DOHH2 (cell line): ENCODE measurements around the gene TNFRSF6B.

Experiments used
- H3F3A ChIP-seq: fragments of 200-600 bp; sonication (generic), shearing (Covaris generic); 2 replicates; pipeline ENCODE4 v1.6.0; 2016; ENCODE audit warnings: antibody characterized with exemption, mild to moderate bottlenecking; ENCODE audit not compliant: control insufficient read depth, insufficient read depth
- H3K27ac ChIP-seq: fragments of 200-600 bp; sonication (generic); 2 replicates; pipeline ENCODE4 v1.5.1; 2014; ENCODE audit warnings: low read depth, mild to moderate bottlenecking, low read length, moderate library complexity
- H3K27me3 ChIP-seq: fragments of 200-600 bp; sonication (generic); 2 replicates; pipeline ENCODE4 v1.6.1; 2014; ENCODE audit warnings: mild to moderate bottlenecking, low read length, mixed read lengths; ENCODE audit not compliant: control insufficient read depth
- H3K36me3 ChIP-seq: fragments of 200-600 bp; sonication (generic); 2 replicates; pipeline ENCODE4 v1.6.1; 2014; ENCODE audit warnings: mild to moderate bottlenecking, low read length, moderate library complexity, mixed read lengths; ENCODE audit not compliant: control insufficient read depth
- H3K4me1 ChIP-seq: fragments of 200-600 bp; sonication (generic); 2 replicates; pipeline ENCODE4 v1.6.1; 2014; ENCODE audit warnings: mild to moderate bottlenecking, low read length, mixed read lengths; ENCODE audit not compliant: control insufficient read depth
- H3K4me2 ChIP-seq: fragments of 200-600 bp; sonication (generic); 2 replicates; pipeline ENCODE4 v1.6.0; 2014; ENCODE audit warnings: mild to moderate bottlenecking, low read length, moderate library complexity
- H3K4me3 ChIP-seq: fragments of 200-600 bp; sonication (generic); 2 replicates; pipeline ENCODE4 v1.5.1; 2014; ENCODE audit warnings: mild to moderate bottlenecking, low read length, mixed read lengths
- H3K79me2 ChIP-seq: fragments of 200-600 bp; sonication (generic); 2 replicates; pipeline ENCODE4 v1.6.1; 2014; ENCODE audit warnings: mild to moderate bottlenecking, low read length, mixed read lengths; ENCODE audit not compliant: control insufficient read depth
- H3K9me2 ChIP-seq: fragments of 200-600 bp; sonication (generic); replicated peaks from 2 replicates; pipeline ENCODE4 v1.6.1; 2014; ENCODE audit warnings: mild to moderate bottlenecking, low read length, mixed read lengths; ENCODE audit not compliant: control insufficient read depth
- H3K9me3 ChIP-seq: fragments of 200-600 bp; sonication (generic); 2 replicates; pipeline ENCODE4 v1.6.1; 2014; ENCODE audit warnings: antibody characterized with exemption, low read length, mixed read lengths; ENCODE audit not compliant: control insufficient read depth, insufficient read depth
- H4K20me1 ChIP-seq: fragments of 200-600 bp; sonication (generic); 2 replicates; pipeline ENCODE4 v1.6.0; 2014; ENCODE audit warnings: low read depth, mild to moderate bottlenecking, antibody characterized with exemption, low read length, moderate library complexity; ENCODE audit not compliant: control insufficient read depth, insufficient read depth
- EZH2phosphoT487 ChIP-seq: fragments of 200-600 bp; sonication (generic); IDR thresholded peaks from 2 replicates; pipeline ENCODE4 v1.6.1; 2017; ENCODE audit warnings: borderline replicate concordance, mild to moderate bottlenecking, antibody characterized with exemption, low read length, moderate library complexity, mixed read lengths
- TF ChIP-seq, protein P1 (sequence below): fragments of 200-600 bp; sonication (generic); IDR thresholded peaks from one replicate; pipeline ENCODE4 v1.5.1; 2014; ENCODE audit warnings: antibody characterized with exemption, mild to moderate bottlenecking, low read depth, low read length; ENCODE audit not compliant: poor library complexity, severe bottlenecking

The TNFRSF6B gene

DNA sequence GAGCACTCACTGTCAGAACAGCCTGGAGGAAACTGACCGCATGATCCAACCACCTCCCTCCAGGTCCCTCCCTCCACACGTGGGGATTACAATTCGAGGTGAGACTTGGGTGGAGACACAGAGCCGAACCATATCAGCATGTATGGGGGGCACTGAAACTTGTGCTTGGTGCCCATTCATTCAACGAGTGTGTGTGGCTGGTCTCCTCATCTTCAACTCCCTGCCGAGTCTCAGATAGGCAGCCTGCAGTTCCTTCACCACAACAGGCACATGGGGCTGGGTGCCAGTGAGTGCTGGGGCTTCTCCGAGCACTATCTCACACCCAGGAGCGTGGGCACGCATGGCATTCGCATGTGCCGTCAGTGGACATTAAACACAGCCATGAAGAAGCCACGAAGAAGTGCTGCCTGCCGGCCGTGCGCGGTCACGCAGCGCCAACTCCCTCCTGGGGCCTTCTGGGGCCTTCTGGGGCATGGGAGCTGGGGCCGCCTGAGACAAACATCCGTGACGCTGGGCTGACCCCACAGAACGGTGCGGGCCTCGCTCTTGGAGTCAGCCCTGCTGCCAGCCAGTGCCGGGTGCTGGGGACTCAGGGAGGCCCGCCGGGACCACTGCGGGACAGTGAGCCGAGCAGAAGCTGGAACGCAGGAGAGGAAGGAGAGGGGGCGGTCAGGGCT is 39.1 kb upstream of the TNFRSF6B start:
- peaks cover 4% of the 10 kb centered on the region for H3K27me3 ChIP-seq
- no peaks in the 10 kb centered on the region for H3F3A ChIP-seq
- H4K20me1 ChIP-seq: peaks cover 8% of the 10 kb centered on the region; the same call in 1 of the 2 replicates
- peaks cover 23% of the 10 kb centered on the region for H3K79me2 ChIP-seq
- no peak for TF ChIP-seq EZH2phosphoT487
- TF ChIP-seq, protein P1, sequence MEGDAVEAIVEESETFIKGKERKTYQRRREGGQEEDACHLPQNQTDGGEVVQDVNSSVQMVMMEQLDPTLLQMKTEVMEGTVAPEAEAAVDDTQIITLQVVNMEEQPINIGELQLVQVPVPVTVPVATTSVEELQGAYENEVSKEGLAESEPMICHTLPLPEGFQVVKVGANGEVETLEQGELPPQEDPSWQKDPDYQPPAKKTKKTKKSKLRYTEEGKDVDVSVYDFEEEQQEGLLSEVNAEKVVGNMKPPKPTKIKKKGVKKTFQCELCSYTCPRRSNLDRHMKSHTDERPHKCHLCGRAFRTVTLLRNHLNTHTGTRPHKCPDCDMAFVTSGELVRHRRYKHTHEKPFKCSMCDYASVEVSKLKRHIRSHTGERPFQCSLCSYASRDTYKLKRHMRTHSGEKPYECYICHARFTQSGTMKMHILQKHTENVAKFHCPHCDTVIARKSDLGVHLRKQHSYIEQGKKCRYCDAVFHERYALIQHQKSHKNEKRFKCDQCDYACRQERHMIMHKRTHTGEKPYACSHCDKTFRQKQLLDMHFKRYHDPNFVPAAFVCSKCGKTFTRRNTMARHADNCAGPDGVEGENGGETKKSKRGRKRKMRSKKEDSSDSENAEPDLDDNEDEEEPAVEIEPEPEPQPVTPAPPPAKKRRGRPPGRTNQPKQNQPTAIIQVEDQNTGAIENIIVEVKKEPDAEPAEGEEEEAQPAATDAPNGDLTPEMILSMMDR: no peak
- H3K9me3 ChIP-seq: no peaks in the 10 kb centered on the region
- H3K4me1 ChIP-seq: peaks cover 36% of the 10 kb centered on the region
- no peaks in the 10 kb centered on the region for H3K9me2 ChIP-seq
- H3K36me3 ChIP-seq: peaks cover 17% of the 10 kb centered on the region
- peak overlapping the region; percentile 52; the same call in 1 of the 2 replicates for H3K27ac ChIP-seq
- peak overlapping the region; percentile 94 for H3K4me3 ChIP-seq
- peak overlapping the region; percentile 84 for H3K4me2 ChIP-seq

DNA sequence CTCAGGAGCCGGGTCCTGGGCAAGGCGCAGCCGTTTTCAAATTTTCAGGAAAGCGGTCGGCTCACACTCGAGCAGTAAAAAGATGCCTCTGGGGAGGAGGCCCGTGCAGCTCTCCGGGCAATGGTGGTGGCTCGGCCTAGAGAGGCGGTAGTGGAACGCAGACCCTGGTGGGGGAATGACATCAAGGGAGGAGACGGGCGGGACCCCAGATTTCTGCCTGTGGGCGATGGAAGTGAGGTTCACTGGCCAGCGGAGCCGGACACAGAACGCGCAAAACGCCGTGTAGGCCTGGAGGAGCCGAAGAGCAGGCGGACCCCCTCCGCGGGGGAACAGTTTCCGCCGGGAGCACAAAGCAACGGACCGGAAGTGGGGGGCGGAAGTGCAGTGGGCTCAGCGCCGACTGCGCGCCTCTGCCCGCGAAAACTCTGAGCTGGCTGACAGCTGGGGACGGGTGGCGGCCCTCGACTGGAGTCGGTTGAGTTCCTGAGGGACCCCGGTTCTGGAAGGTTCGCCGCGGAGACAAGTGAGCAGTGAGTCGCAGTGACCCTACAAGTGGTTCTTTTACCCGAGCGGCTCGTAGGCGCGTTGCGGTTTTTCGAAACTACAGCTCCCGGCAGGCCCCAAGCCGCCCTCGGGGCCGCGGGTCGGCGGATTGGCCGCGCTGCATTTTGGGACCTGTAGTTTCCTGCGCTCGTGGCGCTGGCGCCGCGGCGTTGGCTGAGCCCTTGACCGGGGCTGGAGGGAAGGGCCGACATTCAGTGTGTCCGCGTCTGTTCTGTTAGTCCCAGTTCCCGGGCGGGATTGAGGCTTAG is 38.3 kb upstream of the TNFRSF6B start, which contains the start of gene RTEL1:
Gene RTEL1, plus strand, starts transcription at position 376 of the 812 bp plus-strand sequence. CDS start 1,091 bp downstream, outside the sequence.
- H3K4me1 ChIP-seq: peaks cover 32% of the 10 kb centered on the region
- H4K20me1 ChIP-seq: peaks cover 8% of the 10 kb centered on the region; the same call in 1 of the 2 replicates
- no peaks in the 10 kb centered on the region; the same call in 1 of the 2 replicates for H3K27me3 ChIP-seq
- TF ChIP-seq, protein P1: no peak
- no peak for TF ChIP-seq EZH2phosphoT487
- no peaks in the 10 kb centered on the region for H3K9me3 ChIP-seq
- H3K4me3 ChIP-seq: peak within 1 kb of the TSS; percentile 94
- H3K36me3 ChIP-seq: peaks cover 23% of the 10 kb centered on the region
- H3K79me2 ChIP-seq: peaks cover 23% of the 10 kb centered on the region
- H3K9me2 ChIP-seq: no peaks in the 10 kb centered on the region
- H3F3A ChIP-seq: no peaks in the 10 kb centered on the region
- peak within 1 kb of the TSS; percentile 52 for H3K27ac ChIP-seq
- H3K4me2 ChIP-seq: peak within 1 kb of the TSS; percentile 84

DNA sequence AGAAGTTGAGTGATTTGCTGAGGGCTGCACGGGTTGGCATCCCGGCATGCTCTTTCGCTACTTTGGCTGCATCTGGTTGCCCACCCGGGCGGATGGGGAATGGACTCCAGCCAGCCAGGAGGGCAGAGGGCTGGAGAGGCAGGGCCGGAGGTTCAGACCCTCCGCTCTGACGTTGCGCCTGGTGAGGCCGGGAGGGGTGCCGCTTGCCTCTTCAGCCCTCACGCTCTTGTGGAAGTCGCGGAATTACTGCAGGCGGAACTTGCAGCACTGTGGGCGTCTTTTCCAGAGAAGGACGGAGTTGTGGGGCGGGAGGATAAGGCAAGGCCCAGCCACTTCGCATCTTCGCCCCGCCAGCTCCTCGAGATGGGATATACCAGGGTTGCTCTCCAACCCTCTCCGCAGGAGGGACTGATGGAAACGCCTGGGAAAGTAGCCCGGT is 37.7 kb upstream of the TNFRSF6B start:
- Histone ChIP-seq H3K27ac (no peak overlapping the region), H3K9me3 (no peaks in the 10 kb centered on the region), H3K9me2 (no peaks in the 10 kb centered on the region), H3K79me2 (peaks cover 23% of the 10 kb centered on the region), H3K4me1 (peaks cover 29% of the 10 kb centered on the region), H3K4me2 (peak overlapping the region; percentile 84), H3K27me3 (no peaks in the 10 kb centered on the region), H3K36me3 (peaks cover 30% of the 10 kb centered on the region), H4K20me1 (peaks cover 8% of the 10 kb centered on the region; the same call in 1 of the 2 replicates), H3F3A (no peaks in the 10 kb centered on the region), H3K4me3 (peak overlapping the region; percentile 94)
- TF ChIP-seq, protein P1: no peak
- TF ChIP-seq EZH2phosphoT487: no peak
